ENCODE results near the gene FERMT3.

FERMT3 gene

DNA sequence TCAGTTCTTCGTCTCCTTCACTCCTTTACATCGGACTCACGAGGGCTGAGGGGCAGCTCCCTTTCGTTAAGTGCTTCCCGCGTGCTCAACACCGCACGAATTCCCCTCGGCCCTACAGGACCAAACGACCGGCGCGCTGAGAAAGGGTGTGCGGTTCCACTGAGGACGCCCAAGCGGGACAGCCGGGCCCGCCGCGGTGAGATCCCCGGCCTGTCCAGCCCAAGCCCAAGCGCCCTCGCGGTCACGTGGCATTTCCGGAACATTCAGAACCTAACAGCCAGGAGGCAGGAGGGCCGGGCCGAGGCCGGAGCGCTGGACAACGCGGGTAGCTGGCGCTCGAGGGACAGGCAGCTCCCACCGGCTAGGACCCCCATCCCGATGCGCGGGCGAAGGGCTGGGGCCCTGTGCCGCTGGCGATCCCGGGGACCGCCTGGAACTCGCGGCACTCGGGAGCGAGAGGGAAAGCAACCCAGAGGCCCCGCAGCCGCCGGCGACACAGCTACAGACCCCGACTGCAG is 21.3 kb upstream of the FERMT3 start:
- peak overlapping the region; percentile 63 for H3K4me3 ChIP-seq (ENCODE audit: low read depth, low read length)
- peak; percentile 53 for DNase-seq (ENCODE audit: low read depth)

- peak within 1 kb of the TSS; percentile 63 for H3K4me3 ChIP-seq (ENCODE audit: low read depth, low read length)
Measured at GRCh38 chr11:64185693-64186491, 20.6 kb upstream of the FERMT3 start, which contains the start of gene STIP1. STIP1 (plus strand) TSS chr11:64186171; CDS start chr11:64186262, 91 bp downstream.

GRCh38 chr11:64186492-64187165 is 19.9 kb upstream of the FERMT3 start:
- no peak overlapping the region for H3K4me3 ChIP-seq (ENCODE audit: low read depth, low read length)
- no peak for DNase-seq (ENCODE audit: low read depth)

More at GRCh38 chr11:64185693-64186491, 20.6 kb upstream of the FERMT3 start, which contains the start of gene STIP1:
- DNase-seq (ENCODE audit: low read depth), result peak; percentile 100

GRCh38 chr11:64192434-64192833 is 14.1 kb upstream of the FERMT3 start:
- H3K4me3 ChIP-seq (ENCODE audit: low read depth, low read length), result no peak overlapping the region
- no peak for DNase-seq (ENCODE audit: low read depth)

DNA sequence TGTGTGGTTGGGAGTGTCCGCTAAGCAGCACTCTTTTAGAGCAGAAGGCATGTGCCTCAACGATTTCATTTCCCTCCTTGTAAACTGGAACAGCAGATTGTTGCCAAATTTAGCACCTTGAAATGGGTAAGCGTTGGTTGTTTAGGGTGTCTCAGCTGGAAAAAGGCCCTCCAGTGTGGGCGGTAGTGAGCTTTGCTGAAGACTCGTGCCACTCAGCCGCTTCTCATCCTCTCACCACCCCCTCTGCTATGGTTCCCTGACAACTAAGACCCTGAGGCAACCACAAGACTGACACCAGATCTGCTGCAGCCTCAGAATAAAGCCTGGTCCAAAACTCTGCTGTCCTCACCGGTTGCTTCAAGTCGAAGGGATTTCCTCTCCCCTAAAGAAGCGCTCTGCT is 9.9 kb upstream of the FERMT3 start:
- H3K4me3 ChIP-seq (ENCODE audit: low read depth, low read length), result no peak overlapping the region
- DNase-seq (ENCODE audit: low read depth), result no peak

GRCh38 chr11:64198511-64198910 is 8.0 kb upstream of the FERMT3 start:
- no peak for DNase-seq (ENCODE audit: low read depth)

DNA sequence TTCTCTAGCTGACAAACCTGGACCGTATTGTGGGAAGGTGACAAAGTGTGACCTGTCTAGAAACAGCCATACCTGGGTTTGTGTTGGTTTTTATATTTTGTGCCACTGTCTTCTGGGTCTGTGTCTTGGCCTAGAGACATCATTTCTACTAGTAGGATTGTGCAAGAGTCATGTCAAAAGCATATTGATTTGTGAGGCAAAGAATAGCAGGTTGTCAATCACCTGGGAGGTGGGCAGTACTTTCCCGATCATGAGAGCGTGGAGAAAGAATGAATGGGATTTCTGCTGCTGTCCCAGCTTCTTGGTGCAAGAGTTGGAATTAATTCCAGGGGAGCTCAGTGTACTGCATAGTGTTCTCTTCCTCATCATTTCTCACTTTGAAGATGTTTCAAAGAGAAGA is 5.0 kb upstream of the FERMT3 start:
- DNase-seq (ENCODE audit: low read depth), result no peak
- H3K4me3 ChIP-seq (ENCODE audit: low read depth, low read length), result no peak overlapping the region

More at GRCh38 chr11:64198511-64198910, 8.0 kb upstream of the FERMT3 start:
- no peak overlapping the region for H3K4me3 ChIP-seq (ENCODE audit: low read depth, low read length)

- no peak overlapping the region for H3K4me3 ChIP-seq (ENCODE audit: low read depth, low read length)
- DNase-seq (ENCODE audit: low read depth), result no peak
Measured at GRCh38 chr11:64202992-64203391, 3.5 kb upstream of the FERMT3 start.

GRCh38 chr11:64203421-64204079 is 3.0 kb upstream of the FERMT3 start:
- no peak for DNase-seq (ENCODE audit: low read depth)

GRCh38 chr11:64204080-64204440 is 2.5 kb upstream of the FERMT3 start:
- DNase-seq (ENCODE audit: low read depth), result no peak
- no peak overlapping the region for H3K4me3 ChIP-seq (ENCODE audit: low read depth, low read length)

More at GRCh38 chr11:64203421-64204079, 3.0 kb upstream of the FERMT3 start:
- H3K4me3 ChIP-seq (ENCODE audit: low read depth, low read length), result no peak overlapping the region

DNA sequence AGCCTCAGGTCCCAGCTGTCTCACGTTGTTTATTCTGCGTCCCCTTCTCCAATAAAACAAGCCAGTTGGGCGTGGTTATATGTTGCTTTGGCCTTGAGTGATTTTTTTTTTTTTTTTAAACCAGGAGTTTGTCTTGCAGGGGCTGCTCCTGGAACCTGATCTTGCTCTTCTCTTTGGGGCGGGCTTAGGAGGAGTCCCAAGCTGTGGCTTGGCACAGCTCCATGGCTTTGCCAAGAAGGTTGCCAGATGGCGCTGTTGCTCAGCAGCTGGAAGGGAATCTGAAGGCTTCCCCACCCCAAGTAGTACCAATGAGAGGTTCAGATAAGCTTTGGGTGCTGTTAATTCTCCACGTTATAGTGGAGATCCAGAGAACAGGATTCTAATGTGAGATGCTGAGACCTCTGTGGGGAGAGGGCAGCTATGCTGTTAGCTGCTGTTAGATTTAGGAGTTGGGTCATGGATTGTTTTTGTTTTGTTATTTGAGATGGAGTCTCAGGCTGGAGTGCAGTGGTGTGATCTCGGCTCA is 2.0 kb upstream of the FERMT3 start:
- H3K4me3 ChIP-seq (ENCODE audit: low read depth, low read length), result no peak overlapping the region
- peak; percentile 91 for DNase-seq (ENCODE audit: low read depth)

GRCh38 chr11:64207256-64208085 is 950 bp downstream of the FERMT3 start:
- no peak overlapping the region for H3K4me3 ChIP-seq (ENCODE audit: low read depth, low read length)
- DNase-seq (ENCODE audit: low read depth), result peak; percentile 31

GRCh38 chr11:64208086-64208795 is 1.7 kb downstream of the FERMT3 start:
- no peak overlapping the region for H3K4me3 ChIP-seq (ENCODE audit: low read depth, low read length)
- no peak for DNase-seq (ENCODE audit: low read depth)

- no peak for DNase-seq (ENCODE audit: low read depth)
- no peak overlapping the region for H3K4me3 ChIP-seq (ENCODE audit: low read depth, low read length)
Measured at GRCh38 chr11:64208796-64209562, 2.5 kb downstream of the FERMT3 start.

DNA sequence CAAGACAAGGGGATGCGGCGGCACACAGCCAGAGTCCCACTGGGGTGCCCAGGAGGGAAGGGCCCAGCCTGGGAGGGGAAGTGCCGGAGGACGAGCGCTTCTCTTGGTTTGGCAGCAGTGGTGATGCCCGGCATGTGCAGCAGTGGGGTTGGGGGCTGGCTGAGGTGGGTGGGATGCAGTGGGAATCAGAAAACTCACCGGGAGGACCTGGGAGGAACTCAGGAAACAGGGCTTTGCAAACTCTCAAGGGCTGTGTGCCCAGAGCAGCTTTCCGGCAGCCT is 3.0 kb downstream of the FERMT3 start:
- DNase-seq (ENCODE audit: low read depth), result no peak
- H3K4me3 ChIP-seq (ENCODE audit: low read depth, low read length), result no peak overlapping the region

GRCh38 chr11:64210301-64211020 is 3.9 kb downstream of the FERMT3 start:
- DNase-seq (ENCODE audit: low read depth), result no peak
- no peak overlapping the region for H3K4me3 ChIP-seq (ENCODE audit: low read depth, low read length)

DNA sequence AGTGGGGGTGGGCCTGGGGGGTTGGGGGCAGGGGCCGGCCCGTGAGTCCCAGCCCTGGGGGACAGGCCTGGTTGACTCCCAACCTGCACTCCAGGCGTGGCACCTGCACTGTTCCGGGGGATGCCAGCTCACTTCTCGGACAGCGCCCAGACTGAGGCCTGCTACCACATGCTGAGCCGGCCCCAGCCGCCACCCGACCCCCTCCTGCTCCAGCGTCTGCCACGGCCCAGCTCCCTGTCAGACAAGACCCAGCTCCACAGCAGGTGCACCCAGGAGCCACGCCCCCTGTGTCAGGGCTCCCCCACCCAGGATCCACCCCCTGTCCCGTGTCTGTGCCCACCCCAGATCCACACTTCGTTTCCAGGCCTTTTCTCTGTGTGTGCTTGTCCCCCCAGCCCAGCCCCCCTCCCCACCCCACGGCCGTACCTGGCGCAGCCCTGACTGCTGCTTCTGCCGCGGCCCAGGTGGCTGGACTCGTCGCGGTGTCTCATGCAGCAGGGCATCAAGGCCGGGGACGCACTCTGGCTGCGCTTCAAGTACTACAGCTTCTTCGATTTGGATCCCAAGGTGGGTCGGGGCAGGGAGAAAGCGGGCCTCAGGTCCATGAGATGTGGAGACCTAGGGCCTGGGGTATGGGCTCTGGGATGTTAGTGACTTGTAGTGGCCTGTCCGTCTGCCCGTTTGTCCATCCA is 4.8 kb downstream of the FERMT3 start:
- H3K4me3 ChIP-seq (ENCODE audit: low read depth, low read length), result no peak overlapping the region
- DNase-seq (ENCODE audit: low read depth), result no peak
